ENCODE results near the gene STAT1. TPM values are rescaled to one million over a fixed set of nuclear protein-coding genes. Genes with fewer than 3 reads are reported as not detected.

The STAT1 gene
- total and polyA plus RNA-seq, 9 of the 15 experiments (the other 6 are each of a cell fraction or from before 2014, with no cell fraction given): 8.7 to 34.4 (median 26.8) TPM

- peak; percentile 51; the same call in 1 of the 2 replicates for TF ChIP-seq ESRRA (IDR thresholded peaks at IDR 0.05; ENCODE audit: borderline replicate concordance, low read depth)
- TF ChIP-seq NCOR1 (IDR thresholded peaks at IDR 0.05): peak; percentile 70
- peak; percentile 83; the same call in 1 of the 2 replicates for TF ChIP-seq TGIF2 (CRISPR knock-in tag; IDR thresholded peaks at IDR 0.05)
- TF ChIP-seq TEAD4 (IDR thresholded peaks at IDR 0.05; ENCODE audit: low read length): peak; percentile 54; the same call in 1 of the 2 replicates
- TF ChIP-seq TEAD4 (CRISPR knock-in tag; IDR thresholded peaks at IDR 0.05; ENCODE audit: borderline replicate concordance): peak; percentile 88; the same call in 1 of the 2 replicates
- peak; percentile 45 for TF ChIP-seq TCF3 (CRISPR knock-in tag; IDR thresholded peaks at IDR 0.05)
- TF ChIP-seq RAD21 (CRISPR knock-in tag; conservative IDR thresholded peaks at IDR 0.05 in 1 of 2, IDR thresholded peaks at IDR 0.05 in 1 of 2): 0 out of 4 replicates have a peak, but pooled peaks of 1 of the 2 experiments have one; percentile 9
- TF ChIP-seq ZNF143 (CRISPR knock-in tag; IDR thresholded peaks at IDR 0.05): 0 out of 2 replicates have a peak, but pooled peaks have one; percentile 43
- TF ChIP-seq MYC (IDR thresholded peaks at IDR 0.05; ENCODE audit: low read depth, low read length): peak; percentile 98
- peak; percentile 71; the same call in 1 of the 2 replicates for TF ChIP-seq MYC (CRISPR knock-in tag; IDR thresholded peaks at IDR 0.05; ENCODE audit: borderline replicate concordance, low read depth)
- no peak for TF ChIP-seq BCL6 (CRISPR knock-in tag; IDR thresholded peaks at IDR 0.05)
- no peak for TF ChIP-seq NCOA2 (IDR thresholded peaks at IDR 0.05; ENCODE audit: partially characterized antibody in 2 of 2)
- TF ChIP-seq RERE (CRISPR knock-in tag; IDR thresholded peaks at IDR 0.05; ENCODE audit: borderline replicate concordance): 0 out of 2 replicates have a peak, but pooled peaks have one; percentile 97
- TF ChIP-seq LCOR (CRISPR knock-in tag; IDR thresholded peaks at IDR 0.05): peak; percentile 91
- peak; percentile 93 for TF ChIP-seq NKRF (IDR thresholded peaks at IDR 0.05; ENCODE audit: borderline replicate concordance)
- peak; percentile 78 to 89 for TF ChIP-seq FOXK2 (conservative IDR thresholded peaks at IDR 0.05 in 1 of 2, IDR thresholded peaks at IDR 0.05 in 1 of 2; ENCODE audit: low read depth in 2 of 2)
- TF ChIP-seq ZFP36 (IDR thresholded peaks at IDR 0.05; ENCODE audit: low read depth, low read length, partially characterized antibody): no peak
- TF ChIP-seq CTCF (IDR thresholded peaks at IDR 0.05 in 2 of 3, conservative IDR thresholded peaks at IDR 0.05 in 1 of 3; ENCODE audit: insufficient read depth in 2 of 3, low read depth in 1 of 3, low read length in 3 of 3): 0 out of 6 replicates have a peak, but pooled peaks of 1 of the 3 experiments have one; percentile 1
- no peak for TF ChIP-seq ZZZ3 (IDR thresholded peaks at IDR 0.05)
Measured at GRCh38 chr2:191020221-191020741, 6.3 kb upstream of the STAT1 start (continued).

All from K562 (cell line).